Right ventricle myocardium inferior (tissue), 1 donor: Measurements from ENCODE around the gene DPYSL4. TPM values are rescaled to one million over a fixed set of nuclear protein-coding genes. Genes with fewer than 3 reads are reported as not detected.
"Not testable (repeated sequence)": the region's sequence is repeated elsewhere in the genome, so short reads cannot be mapped to it uniquely, and the experiment has no call there.

Experiments used
- ATAC-seq: fragments of 200-7000 bp; cut with Tn5 transposase; one replicate; pipeline ENCODE4 v1.9.1; 2020; ENCODE audit warnings: mild to moderate bottlenecking, moderate library complexity
- DNase-seq: peaks from one replicate; pipeline ENCODE4 v3.0.0; 2021; ENCODE audit errors: missing footprints
- intact Hi-C: fragments of 100-400 bp; cut with DNase I; formaldehyde crosslinking; loops from one replicate; pipeline ENCODE4 v1.11.0; 2022
- total RNA-seq: library from RNA; stranded (reverse); fragmentation: NEBNext Ultra II Directional; extraction: Animal tissue kit (Norgen Biotek cat#: 25700); gene quantifications from one replicate; pipeline ENCODE4 v1.2.1, GENCODE V29; 2021
- donor health status: DM: no; HTN: yes; CAD: no; lungs with severe emphysema.

DPYSL4 gene
- total RNA-seq, 1 donor from 2014 or later, result 24.9 TPM

- intact Hi-C loops, result no loop called here
These were observed 24.5 kb downstream of the DPYSL4 start for GRCh38 chr10:132211246-132211645.

DNA sequence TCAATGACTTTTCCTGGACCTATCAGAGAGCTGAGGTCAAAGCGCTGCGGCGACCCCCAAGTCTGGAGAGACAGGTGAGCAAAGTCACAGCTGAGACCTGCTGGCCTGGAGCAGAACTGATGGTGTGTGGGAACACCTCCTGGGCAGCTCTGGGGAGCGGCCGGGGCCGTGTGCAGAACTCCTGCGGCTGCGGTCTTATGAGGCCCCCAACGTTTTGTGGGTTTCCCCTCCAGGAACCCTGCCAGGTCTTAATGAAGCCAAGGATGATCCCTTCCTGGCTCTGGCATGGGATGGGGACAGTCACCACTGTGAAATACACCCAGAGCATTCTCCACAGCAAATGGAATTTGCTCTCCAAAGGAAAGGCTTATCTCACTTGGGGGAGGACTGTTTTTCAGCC lies 26.1 kb downstream of the DPYSL4 start:
- DNase-seq, result no peak
- no peak for ATAC-seq
- intact Hi-C loops, result no loop called here

More at GRCh38 chr10:132211246-132211645, 24.5 kb downstream of the DPYSL4 start:
- DNase-seq, result peak; percentile 39
- no peak for ATAC-seq

GRCh38 chr10:132213917-132214316 lies 27.2 kb downstream of the DPYSL4 start:
- ATAC-seq, result no peak
- intact Hi-C loops, result no loop called here
- DNase-seq, result no peak

DNA sequence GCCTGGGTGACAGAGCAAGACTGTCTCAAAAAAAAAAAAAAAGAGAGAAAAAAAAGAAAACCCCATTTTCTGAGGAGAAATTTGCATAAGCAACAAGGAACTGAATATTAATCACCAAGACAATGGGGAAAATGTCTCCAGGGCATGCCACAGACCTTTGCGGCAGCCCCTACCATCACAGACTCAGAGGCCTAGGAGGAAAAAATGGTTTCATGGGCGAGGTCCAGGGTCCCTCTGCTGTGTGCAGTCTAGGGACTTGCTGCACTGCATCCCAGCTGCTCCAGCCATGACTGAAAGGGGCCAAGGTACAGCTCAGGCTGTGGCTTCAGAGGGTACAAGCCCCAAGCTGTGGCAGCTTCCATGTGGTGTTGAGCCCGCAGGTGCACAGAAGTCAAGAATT lies 29.7 kb downstream of the DPYSL4 start:
- DNase-seq, ATAC-seq, intact Hi-C loops: not testable (repeated sequence)

- no peak for ATAC-seq
- DNase-seq, result peak; percentile 20
- intact Hi-C loops, result no loop called here
These were observed 32.7 kb downstream of the DPYSL4 start for GRCh38 chr10:132219486-132219885.

DNA sequence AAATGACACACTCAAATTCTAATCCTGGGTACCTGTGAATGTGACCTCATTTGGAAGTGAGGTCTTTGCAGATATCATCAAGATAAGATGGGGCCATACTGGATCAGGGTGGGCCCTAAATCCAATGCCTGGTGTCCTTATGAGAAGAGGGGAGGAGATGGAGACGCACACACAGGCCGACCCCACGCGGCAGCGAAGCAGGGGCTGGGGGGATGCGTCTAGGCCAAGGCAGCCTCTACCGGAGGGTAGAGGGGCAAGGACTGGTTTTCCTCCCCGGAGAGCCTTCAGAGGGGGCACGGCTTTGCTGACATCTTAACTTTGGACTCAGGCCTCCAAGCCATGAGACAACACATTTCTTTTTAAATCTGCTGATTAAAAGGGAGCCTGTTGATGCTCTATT lies 33.3 kb downstream of the DPYSL4 start:
- intact Hi-C loops, result no loop called here
- DNase-seq, result peak; percentile 35
- ATAC-seq, result no peak

DNA sequence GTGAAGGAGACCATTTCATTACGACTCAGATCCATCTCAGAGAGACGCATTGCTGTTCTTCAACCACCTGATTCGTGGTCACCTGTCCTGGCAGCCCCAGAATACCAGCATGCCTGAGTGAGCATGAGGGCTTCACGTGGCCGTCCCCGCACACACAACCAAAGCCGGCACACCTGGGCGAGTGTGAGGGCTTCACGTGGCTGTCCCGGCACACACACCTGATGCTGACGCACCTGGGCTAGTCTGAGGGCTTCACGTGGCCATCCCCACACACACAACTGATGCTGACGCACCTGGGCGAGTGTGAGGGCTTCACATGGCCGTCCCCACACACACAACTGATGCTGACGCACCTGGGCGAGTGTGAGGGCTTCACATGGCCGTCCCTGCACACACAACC lies 34.2 kb downstream of the DPYSL4 start:
- DNase-seq, result peak; percentile 31
- ATAC-seq, intact Hi-C loops: not testable (repeated sequence)

DNA sequence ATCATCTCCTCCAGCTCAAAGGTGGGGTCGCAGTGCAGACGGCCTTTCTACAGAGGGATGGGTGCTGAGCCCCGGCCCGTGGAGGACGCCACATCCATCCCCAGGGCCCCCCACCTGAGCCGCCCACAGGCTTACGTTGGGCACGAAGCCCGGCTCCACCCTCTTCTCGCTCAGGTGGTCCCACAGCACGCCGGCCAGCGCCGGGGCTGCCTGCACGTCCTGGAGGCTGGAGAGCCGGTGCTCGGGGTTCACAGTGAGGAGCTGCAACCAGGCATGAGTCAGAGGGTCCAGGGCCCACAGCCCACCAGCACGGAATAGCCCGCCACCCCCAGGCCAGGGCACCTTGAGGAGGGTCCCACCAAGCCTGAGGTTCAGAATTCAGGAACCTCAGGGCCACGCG lies 36.0 kb downstream of the DPYSL4 start:
- peak; percentile 63 for DNase-seq
- intact Hi-C loops, result loop anchor here (1.0 to 2.0 kb wide), 2 partner anchors 131 to 230 kb away; no protein-coding TSS in a partner anchor

DNA sequence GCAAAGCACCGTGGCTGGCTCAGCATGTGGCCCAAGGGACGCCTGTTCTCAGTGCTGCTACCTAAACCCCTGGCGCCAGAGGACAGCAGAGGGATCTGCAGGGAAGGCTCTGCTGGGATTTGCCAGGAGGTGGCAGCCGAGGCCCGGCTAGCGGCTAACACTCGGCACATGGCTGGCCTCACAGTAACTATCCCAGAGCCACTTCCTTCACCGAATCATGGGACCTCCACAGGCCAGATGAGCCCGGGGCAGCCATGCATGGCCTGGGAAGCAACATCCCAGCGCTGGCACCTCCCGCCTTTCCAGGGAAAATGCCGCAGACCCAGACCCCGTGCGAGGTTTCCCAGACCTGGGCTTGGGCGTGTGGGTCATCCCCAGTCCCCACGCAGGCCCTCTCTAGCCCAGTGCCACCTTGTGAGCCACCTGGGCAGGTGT lies 36.4 kb downstream of the DPYSL4 start:
- intact Hi-C loops, result loop anchor here (1.0 to 2.0 kb wide), 2 partner anchors 130 to 230 kb away; no protein-coding TSS in a partner anchor
- ATAC-seq, result peak; percentile 92

More for the DNA sequence above, 36.0 kb downstream of the DPYSL4 start:
- ATAC-seq, result no peak

GRCh38 chr10:132223611-132224342 lies 37.0 kb downstream of the DPYSL4 start:
- peak; percentile 45 for DNase-seq

More for the DNA sequence above, 36.4 kb downstream of the DPYSL4 start:
- peak; percentile 85 for DNase-seq

DNA sequence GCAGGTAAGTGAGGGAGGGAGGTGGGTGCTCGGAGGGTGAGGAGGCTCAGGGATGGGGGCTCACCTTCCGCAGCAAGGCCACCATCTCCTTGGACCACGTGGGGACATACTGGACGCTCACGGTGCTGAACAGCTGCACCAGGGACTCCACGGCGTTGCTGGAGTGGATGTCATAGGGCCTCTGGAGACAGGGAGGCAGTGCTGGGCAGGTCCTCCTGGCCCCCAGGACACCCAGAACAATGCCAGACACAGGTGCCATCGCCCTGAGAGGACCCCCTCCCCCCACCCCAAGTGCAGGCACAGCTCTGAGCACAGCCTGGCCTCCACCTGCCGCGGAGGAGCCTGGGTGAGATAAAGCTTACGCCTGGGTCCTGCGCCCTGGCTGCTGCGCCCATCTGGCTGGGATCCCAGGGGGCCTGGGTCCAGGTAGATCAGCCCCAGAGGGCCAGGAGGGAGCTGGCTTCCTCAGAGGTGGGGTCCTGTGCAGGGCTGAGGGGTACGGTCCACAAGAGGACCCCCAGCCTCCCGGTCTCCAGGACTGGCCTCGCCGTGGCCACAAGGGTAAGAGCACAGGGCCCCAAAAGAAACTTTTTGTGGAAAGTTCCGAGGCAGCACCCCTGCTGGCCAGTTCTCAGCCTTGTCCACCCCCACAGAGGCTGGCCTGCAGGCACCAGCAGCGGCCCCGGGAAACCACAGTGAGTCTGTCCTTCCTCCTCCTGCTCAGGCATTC lies 37.8 kb downstream of the DPYSL4 start:
- intact Hi-C loops, result no loop called here
- ATAC-seq, result no peak
- DNase-seq, result peak; percentile 30

More at GRCh38 chr10:132223611-132224342, 37.0 kb downstream of the DPYSL4 start:
- intact Hi-C loops, result loop anchor here (1.0 to 2.0 kb wide), 2 partner anchors 130 to 229 kb away; no protein-coding TSS in a partner anchor
- no peak for ATAC-seq

GRCh38 chr10:132225073-132225848 lies 38.5 kb downstream of the DPYSL4 start:
- no peak for ATAC-seq
- peak; percentile 47 for DNase-seq
- intact Hi-C loops, result no loop called here

DNA sequence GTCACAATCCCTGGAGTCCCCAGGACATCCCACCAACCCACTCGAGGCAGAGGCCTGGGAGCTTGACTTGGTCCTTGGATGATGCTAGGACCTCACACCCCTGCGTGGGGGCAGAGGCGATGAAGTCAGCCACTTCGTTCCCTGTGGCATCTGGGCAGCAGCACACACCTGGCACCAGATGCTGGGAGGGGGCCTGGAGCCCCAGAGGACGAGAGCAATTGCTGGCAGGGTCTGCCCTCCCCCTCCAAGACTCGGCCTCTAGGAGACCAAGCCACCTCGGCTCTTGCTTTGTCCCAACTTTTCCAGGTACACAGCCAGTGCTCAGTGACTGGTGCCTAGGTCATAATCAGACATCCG lies 39.1 kb downstream of the DPYSL4 start:
- peak; percentile 35 for DNase-seq
- intact Hi-C loops, result no loop called here
- ATAC-seq, result no peak

DNA sequence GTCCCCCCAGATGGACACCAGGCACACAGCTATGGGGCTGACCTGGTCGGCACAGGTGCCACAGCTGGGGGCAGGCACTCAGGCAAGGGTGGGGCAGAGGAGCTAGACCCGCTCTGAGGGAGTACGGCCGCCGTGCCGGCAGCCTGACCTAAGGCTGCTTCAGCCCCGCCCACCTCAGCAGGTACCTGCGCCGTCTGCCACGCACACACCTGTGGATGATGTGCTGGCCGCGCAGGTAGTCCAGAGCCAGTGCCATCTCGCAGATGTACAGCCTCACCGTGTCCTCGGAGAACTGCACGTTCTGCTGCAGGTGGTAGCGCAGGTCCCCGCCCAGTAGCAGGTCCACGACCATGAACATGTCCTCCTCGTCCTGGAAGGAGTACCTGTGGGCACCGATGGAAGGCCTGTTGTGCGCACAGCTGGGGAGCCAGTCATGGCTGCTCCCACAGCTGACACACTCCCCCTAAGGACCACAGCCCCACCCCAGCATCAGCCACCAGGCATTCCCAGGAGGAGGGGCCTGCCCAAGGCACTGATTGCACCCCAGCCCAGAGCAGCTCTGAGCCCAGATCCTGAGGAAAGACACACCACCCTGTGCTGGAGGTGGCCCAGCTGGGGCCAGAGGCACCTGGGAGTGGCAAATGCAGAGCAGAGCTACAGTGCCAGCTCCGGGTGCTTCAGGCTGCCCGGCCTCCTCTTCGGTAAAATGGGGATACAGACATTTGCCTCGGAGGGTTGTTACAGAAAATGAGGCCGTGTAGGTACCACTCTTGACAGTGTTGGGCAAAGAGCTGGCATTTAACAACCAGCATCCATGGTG lies 40.0 kb downstream of the DPYSL4 start:
- ATAC-seq, result no peak
- intact Hi-C loops, result no loop called here
- DNase-seq, result peak; percentile 43

DNA sequence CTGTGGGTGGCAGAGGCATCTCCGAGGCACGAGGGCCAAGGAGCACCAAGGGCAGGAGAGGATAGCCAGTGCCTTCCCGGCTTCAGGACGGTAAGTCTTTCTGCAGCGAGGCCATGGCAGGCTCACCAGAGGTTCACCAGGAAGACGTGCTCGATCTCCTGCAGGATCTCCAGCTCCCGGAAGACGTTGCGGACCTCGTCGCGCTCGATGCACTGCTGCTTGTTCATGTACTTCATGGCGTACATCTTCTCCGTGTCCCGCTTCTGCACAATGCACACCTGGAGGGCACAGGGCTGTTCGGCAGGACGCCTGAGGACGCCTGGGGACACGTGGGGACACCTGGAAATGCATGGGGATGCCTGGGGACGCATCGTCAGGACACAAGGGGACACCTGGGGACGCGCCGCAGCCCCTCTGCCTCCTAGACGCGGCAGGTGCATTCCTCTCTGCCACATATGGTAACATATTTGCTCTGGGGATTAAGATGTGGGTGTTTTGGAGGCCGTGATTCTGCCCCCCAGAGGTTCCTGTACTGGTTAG lies 41.2 kb downstream of the DPYSL4 start:
- ATAC-seq (no peak), DNase-seq (peak; percentile 63)
- intact Hi-C loops, result no loop called here

GRCh38 chr10:132228616-132229015 lies 41.9 kb downstream of the DPYSL4 start:
- intact Hi-C loops, result no loop called here
- DNase-seq (no peak), ATAC-seq (no peak)

GRCh38 chr10:132229096-132229495 lies 42.3 kb downstream of the DPYSL4 start:
- DNase-seq (no peak), ATAC-seq (no peak)
- intact Hi-C loops, result no loop called here
